SK-MEL-5 (cell line): ENCODE results near the gene SNN. TPM values are rescaled to one million over a fixed set of nuclear protein-coding genes. Genes with fewer than 3 reads are reported as not detected.

Experiments used
- DNase-seq: peaks from one replicate; pipeline ENCODE4 v3.0.0-alpha.2; 2016; ENCODE audit warnings: low read depth, low spot score
- in situ Hi-C: cut with HindIII; loops from 2 replicates; pipeline ENCODE4 v1.10.0; 2016; ENCODE audit warnings: low sequenced_read_pairs, high pct_unique_total_duplicates, low pct_unique_long_range_greater_than_20kb
- total RNA-seq: library from RNA; depleted of rRNA; stranded (reverse); fragments of >200 nt; shearing (Covaris generic); gene quantifications from 2 replicates; pipeline ENCODE4 v1.2.3, GENCODE V29; 2014; rRNA removed

SNN gene
- total RNA-seq, 1 experiment from 2014 or later = 23.7 TPM

DNA sequence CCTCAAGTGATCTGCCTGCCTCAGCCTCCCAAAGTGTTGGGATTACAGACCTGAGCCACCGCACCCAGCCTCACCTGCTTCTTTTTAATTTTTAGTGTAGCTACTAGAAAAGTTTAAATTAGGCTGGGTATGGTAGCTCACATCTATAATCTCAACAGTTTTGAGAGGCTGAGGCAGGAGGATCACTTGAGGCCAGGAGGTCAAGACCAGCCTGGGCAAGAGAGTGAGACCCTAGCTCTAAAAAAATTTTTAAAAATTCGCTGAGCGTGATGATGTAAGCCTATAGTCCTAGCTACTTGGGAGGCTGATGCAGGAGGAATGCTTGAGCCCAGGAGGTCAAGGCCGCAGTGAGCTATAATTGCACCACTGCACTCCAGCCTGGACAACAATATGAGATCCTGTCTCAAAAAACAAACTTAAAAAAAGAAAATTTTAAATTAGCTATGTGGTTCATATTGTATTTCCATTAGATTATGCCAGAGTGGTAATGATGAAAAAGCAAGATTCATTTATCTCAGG, 39.5 kb downstream of the SNN start:
- no peak for DNase-seq
- in situ Hi-C loops = no loop called here

DNA sequence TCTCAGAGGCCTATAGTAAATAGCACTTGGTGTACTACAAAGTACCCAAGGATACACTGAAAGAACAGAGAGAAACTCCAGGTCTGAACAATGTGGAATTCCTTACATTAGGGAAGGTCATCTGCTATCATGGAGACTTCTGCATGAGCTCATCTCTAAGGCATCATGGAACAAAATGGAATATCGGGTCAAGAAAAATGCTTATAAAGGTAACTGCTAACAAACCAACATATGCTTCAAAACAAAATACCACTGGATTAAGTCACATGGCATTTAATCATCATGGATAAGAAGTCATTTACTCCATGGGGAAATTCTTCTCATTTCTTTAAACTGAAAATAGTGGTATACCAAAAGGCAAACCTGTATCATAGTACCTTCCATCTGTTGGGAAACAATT, 40.2 kb downstream of the SNN start:
- in situ Hi-C loops = no loop called here
- DNase-seq = no peak

DNA sequence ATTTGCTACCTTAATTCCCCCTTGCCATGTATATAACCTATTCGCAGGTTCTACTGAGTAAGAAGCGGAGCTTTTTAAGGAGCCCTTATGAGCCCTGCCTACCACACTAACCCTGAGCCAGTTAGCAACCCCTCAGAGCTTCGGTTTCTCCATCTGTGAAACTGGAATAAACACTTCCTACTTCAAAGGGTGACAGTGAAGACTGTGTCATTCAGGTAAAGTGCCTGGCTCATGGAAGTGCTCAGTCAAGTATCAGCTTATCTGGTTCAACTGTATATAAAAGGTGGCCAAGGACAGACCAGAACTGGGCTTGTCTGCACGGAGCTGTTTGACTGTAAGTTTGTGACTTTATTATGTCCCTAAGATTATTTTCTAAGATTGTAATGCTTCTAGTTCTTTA, 43.4 kb downstream of the SNN start:
- in situ Hi-C loops = no loop called here
- DNase-seq = no peak

DNA sequence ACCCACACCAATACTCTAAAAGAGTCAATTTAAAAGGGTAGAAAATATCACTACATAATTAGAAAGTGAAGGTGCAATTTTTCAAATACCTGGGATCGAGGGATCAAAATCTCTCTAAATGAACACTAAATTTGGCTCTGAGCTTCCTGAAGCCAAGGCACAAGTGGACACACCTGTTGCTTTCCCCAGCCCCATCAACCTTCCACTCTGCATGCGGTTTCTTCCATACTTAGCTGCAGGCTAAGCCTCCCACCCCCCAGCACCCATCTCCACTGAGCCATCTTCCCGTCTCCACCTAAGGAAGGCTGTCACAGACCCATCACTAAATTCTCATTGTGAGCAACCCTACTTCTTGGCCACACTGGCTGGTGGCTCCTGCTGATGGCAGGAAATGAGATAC, 43.9 kb downstream of the SNN start:
- in situ Hi-C loops = no loop called here
- DNase-seq = no peak

DNA sequence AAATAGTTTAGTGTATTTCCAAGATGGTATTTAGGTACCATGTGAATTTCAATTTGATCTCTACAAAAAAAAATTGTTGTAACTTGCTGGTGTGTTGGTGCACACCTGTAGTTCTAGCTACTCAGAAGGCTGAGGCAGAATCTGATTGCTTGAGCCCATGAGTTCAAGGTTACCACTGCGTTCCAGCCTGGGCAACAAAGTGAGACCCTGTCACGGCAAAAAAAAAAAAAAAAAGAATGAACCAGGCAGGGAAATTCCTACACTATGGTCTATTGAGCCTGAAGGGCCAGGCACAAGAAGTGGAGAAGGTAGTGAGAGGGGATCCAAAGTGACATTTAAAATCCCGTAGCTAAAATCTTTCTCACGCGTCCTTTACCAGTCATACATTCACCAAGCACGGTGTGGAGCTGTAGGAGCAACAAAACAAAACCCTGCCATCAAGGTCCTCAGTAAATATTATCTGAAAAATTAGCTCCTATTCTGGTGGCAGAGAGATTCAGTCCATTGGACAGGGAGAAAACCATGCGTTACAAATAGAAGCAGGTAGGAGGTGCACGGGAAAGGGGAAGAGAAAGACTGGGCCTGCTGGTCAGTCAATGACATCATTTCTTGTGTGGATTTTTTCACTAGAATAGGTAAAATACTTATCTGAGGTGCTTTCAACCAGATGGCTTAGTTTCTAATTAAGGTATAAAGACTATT, 47.1 kb downstream of the SNN start:
- no peak for DNase-seq
- in situ Hi-C loops = no loop called here

DNA sequence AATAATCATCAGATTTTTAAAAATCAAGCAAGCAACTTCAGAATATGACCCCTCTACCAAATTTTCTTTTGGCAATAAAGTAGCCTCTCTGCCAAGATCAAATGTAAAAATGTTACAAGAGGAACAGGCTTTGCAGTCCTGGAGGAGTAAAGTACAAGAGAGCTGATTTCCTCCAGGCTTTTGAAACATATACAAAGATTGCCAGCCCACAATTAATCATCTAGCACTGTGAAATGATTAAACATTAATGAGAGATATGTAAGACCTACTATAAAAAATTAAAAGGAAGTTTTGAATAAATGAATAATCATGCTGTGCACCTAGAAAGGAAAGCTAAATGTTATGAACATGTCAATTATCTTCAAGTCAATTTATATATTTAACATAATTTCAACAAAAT, 48.1 kb downstream of the SNN start:
- DNase-seq = no peak
- in situ Hi-C loops = no loop called here

DNA sequence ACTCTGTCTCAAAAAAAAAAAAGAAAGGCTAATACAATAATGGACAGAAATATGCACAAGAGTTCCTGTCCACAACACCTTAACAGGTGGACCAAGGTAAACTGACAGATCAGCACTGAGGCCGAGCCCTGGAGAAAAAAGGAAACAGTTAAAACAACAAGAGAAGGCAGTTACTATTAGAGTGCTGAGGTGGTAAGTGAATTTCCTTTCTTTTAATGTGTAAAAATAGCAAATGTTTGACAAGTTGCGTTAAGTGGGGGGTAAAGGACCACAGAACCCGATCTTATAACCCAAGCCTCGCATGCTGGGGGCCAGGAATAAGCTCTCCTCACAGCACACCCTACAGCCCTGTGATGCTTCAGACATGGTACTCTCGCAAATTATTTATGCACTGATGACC, 49.6 kb downstream of the SNN start:
- no peak for DNase-seq
- in situ Hi-C loops = no loop called here

DNA sequence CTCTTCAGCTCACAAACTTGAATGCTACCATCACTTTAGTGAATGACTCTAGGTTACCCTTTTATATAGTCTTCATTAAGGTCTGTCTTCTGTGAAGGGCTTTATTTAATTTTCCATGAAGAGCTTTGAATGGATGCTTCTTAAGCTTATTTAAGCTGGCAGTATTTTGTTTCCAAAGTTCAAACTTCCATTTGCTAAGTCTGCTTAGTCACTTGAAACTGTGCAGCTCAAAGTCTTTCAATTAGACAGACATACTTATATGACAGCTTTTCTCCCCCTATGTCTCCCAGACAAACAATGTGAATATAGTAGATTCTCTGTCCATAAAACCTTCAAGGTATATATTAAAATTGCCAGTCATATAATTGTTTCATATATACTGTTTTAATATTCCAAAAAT, 50.9 kb downstream of the SNN start:
- in situ Hi-C loops = no loop called here
- DNase-seq = no peak

DNA sequence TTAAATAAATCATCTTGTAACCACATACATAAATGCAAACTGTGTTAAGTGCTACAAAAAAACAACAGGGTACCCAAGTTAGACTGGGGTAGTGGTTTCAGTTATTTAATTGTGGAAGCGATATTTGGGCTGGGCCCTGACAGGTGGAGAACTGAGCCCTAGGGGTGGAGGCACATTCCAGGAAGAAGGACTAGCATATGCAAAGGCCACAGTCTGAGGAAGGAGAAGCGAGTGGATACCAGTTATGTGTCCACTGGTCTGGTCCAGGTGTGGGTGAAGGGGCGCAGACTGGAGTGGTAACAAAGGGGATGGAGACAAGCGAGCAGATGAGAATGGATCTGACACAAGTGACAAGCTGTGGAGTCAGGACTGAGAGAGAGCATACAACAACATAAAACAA, 51.5 kb downstream of the SNN start:
- in situ Hi-C loops = no loop called here
- DNase-seq = no peak

DNA sequence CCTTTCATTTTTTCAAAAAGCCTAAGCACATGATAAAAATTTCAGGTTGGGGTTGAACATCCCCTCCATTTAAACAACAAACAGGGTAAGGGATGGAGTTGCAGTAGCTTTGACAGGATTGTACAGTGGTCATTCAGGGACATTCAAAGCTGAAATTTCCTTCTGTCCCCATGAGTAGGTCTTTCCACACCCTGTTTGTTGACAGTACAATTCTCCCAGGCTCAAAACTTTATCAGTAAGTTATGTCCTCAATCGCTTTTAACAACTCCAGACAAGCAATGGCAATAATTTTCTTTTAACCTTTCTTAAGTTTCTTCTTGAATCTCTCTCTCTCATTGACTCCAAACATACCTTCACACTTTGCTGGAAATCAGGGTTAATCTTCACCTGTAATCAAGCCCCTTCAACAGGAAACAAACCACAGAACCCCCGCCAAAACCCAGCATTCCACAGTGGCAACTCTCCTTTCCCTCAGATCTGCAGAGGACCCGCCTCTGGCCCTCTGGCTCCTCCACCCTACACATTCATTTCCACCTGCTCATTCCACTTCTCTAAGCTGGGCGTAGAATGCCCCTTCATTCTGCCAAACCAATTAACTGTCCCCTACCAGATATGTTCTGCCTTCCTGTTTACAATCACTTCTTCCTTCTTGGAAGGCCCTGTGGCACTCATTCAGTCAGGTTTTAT, 53.7 kb downstream of the SNN start:
- DNase-seq = no peak
- in situ Hi-C loops = no loop called here

DNA sequence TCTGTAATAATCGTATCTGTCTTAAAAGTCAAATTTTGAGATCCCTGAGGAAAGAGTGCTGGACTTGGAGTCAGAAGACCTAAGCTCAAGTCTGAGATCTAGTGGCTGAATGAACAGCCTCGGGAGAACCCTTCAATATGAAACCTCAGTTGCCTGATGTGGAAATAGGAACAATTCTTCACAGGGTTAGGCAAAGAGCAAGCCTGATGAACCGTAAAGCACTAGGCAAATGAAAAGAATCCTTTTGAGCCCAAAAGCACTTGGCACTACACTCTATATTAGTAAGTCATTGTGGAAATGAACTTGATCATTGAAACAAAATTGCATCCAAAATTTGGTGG, 54.2 kb downstream of the SNN start:
- in situ Hi-C loops = no loop called here
- DNase-seq = no peak

DNA sequence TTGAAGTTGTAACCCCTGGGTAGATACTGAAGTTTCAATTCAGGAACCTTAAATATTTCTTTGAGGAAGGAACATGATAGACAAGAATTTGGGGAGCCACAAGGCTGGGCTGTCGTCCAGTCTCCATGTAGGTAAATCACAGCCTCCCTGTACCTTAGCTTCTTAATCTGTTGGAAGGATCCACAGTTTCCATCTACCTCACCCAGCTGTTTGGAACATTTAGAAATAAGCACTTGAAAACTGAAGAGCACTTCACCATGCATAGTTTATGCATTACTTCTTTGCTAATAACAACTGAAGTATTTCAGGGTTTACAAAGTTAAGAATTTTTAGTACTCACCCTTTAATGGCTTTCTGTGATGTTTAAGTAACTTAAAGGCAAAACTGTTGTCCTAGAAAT, 57.2 kb downstream of the SNN start:
- in situ Hi-C loops = no loop called here

DNA sequence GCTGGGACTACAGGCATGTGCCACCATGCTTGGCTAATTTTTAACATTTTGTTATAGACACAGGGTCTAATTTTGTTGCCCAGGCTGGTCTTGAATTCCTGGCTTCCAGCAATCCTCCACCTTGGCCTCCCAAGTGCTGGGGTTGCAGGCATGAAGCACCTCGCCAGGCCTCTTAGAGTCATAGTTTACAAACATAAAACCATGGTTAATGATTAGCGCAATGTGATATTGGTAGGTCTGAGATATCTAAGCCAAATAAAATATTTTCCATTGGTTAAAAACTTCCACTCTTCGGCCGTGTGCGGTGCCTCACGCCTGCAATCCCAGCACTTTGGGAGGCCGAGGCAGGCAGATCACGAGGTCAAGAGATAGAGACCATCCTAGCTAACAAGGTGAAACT, 57.8 kb downstream of the SNN start:
- in situ Hi-C loops = no loop called here
- no peak for DNase-seq

More for the DNA sequence above, 57.2 kb downstream of the SNN start:
- no peak for DNase-seq

DNA sequence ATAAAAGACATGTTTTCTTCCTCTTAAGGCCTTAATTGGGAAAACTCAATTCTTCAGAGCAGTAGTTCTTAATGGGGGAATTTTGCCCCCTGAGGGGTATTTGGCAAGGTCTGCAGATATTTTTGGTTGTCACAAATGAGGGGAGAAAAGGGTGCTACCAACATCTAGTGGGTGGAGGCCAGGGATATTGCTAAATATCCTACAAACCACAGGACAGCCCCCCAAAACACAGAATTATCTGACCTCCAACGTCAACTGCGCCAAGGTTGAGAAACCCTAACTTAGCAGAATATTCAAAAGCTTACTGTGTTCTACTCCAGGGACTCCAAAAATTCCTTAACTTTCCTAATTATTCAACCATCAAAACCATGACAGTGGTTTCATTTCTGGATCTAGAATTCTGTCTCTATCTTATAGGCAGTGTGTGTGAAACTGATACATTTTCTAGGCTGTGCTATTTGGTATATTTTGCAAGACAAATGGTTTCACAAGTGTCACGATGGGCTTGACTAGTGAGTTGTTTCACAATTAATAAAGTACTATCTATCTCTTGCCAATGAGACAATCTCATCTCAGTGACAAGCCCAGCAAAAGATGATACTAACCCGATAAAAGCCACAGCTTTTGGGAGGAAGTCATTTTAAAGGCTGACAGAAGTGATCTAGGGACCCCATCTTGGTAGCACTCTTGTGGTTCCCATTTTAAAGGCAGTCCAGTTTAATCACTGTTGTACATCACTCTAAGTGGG, 59.7 kb downstream of the SNN start:
- no peak for DNase-seq
- in situ Hi-C loops = no loop called here

Other genes starting within 250 kb of the SNN start
- 130 and 135 TPM in 2 replicates for gene LITAF, start 81.5 kb upstream of the SNN start, total RNA-seq
- gene TXNDC11, start 74.4 kb downstream of the SNN start, total RNA-seq = 27.5 and 32.5 TPM in 2 replicates
- 54.7 and 62.0 TPM in 2 replicates for gene ZC3H7A, start 128.8 kb downstream of the SNN start, total RNA-seq
- 386 and 432 TPM in 2 replicates for gene RSL1D1, start 183.1 kb downstream of the SNN start, total RNA-seq
- 47.3 and 55.6 TPM in 2 replicates for gene GSPT1, start 247.5 kb downstream of the SNN start, total RNA-seq